ENCODE measurements around the gene PSD4.

The PSD4 gene

DNA sequence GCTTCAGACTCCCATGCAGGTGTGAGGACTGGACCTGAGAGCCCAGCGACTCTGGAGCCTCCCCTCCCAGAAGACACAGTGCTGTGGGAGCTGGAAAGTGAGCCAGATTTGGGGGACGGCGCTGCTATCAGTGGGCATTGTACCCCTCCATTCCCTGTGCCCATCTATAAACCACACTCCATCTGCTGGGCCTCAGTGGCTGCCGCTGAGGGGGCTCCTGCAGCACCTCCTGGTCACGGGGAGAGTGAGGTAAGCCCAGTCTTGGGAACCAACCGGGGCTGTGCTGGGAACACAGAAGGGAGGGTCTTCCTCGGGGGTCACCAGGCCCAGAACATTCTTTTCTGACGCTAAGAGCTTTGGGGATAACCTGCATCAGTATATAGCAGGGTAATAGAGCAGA is 9.5 kb downstream of the PSD4 start:
- H3K27me3 ChIP-seq (replicated peaks; ENCODE audit: insufficient read depth, low read length): no peaks in the 10 kb centered on the region
- H3K4me2 ChIP-seq (ENCODE audit: low read depth, low read length): no peak overlapping the region
- peaks cover 16% of the 10 kb centered on the region; the same call in 1 of the 2 replicates for H4K20me1 ChIP-seq (ENCODE audit: insufficient read depth, low read length)
- H3F3A ChIP-seq (ENCODE audit: insufficient read depth, low read length): no peaks in the 10 kb centered on the region
- no peaks in the 10 kb centered on the region for H3K9me3 ChIP-seq (replicated peaks; ENCODE audit: insufficient read depth, low read length)
- no peak for DNase-seq
- no peak for TF ChIP-seq EZH2 (optimal IDR thresholded peaks at IDR 0.05; ENCODE audit: low read depth, low read length)
- TF ChIP-seq, protein P1, sequence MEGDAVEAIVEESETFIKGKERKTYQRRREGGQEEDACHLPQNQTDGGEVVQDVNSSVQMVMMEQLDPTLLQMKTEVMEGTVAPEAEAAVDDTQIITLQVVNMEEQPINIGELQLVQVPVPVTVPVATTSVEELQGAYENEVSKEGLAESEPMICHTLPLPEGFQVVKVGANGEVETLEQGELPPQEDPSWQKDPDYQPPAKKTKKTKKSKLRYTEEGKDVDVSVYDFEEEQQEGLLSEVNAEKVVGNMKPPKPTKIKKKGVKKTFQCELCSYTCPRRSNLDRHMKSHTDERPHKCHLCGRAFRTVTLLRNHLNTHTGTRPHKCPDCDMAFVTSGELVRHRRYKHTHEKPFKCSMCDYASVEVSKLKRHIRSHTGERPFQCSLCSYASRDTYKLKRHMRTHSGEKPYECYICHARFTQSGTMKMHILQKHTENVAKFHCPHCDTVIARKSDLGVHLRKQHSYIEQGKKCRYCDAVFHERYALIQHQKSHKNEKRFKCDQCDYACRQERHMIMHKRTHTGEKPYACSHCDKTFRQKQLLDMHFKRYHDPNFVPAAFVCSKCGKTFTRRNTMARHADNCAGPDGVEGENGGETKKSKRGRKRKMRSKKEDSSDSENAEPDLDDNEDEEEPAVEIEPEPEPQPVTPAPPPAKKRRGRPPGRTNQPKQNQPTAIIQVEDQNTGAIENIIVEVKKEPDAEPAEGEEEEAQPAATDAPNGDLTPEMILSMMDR (IDR thresholded peaks at IDR 0.05; ENCODE audit: low read length): no peak
- TF ChIP-seq EZH2phosphoT487 (IDR thresholded peaks at IDR 0.05; ENCODE audit: low read length): no peak
- H2AFZ ChIP-seq (ENCODE audit: low read length): no peak overlapping the region
- H3K79me2 ChIP-seq (ENCODE audit: low read length): peaks cover 84% of the 10 kb centered on the region
- H3K36me3 ChIP-seq (replicated peaks; ENCODE audit: insufficient read depth, low read length): no peaks in the 10 kb centered on the region
- no peak overlapping the region for H3K27ac ChIP-seq (ENCODE audit: low read length)
- no peak overlapping the region for H3K9ac ChIP-seq (ENCODE audit: low read length)
- H3K9me2 ChIP-seq (replicated peaks; ENCODE audit: insufficient read depth, low read length): no peaks in the 10 kb centered on the region
- no peaks in the 10 kb centered on the region for H3K4me1 ChIP-seq (ENCODE audit: low read length)
- H3K4me3 ChIP-seq (ENCODE audit: low read length): no peak overlapping the region

DNA sequence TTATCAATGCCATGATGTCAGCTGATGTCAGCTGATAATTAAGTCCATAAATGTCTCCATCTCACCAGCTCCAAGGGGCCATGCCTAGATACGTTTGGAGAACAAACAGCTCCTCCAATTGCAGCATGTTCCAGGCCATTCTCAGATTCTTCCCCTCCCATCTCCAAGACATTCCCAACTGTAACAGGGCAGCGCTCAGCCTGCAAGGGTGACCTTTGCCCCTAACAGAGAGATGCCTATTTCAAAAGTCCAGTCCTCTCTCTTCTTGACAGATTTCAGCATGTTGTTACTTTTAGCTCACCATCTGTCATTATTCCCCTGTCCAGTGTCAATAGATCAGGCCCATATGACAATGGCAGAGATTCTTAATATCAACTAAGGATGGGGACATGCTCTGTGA is 9.9 kb downstream of the PSD4 start:
- Histone ChIP-seq H3K9me3 (replicated peaks; ENCODE audit: insufficient read depth, low read length) (no peaks in the 10 kb centered on the region), H3K4me2 (ENCODE audit: low read depth, low read length) (no peak overlapping the region), H3K27ac (ENCODE audit: low read length) (no peak overlapping the region), H3K4me3 (ENCODE audit: low read length) (no peak overlapping the region), H3K79me2 (ENCODE audit: low read length) (peaks cover 80% of the 10 kb centered on the region), H3K36me3 (replicated peaks; ENCODE audit: insufficient read depth, low read length) (no peaks in the 10 kb centered on the region), H3K9ac (ENCODE audit: low read length) (no peak overlapping the region), H3K27me3 (replicated peaks; ENCODE audit: insufficient read depth, low read length) (no peaks in the 10 kb centered on the region), H4K20me1 (ENCODE audit: insufficient read depth, low read length) (peaks cover 16% of the 10 kb centered on the region; the same call in 1 of the 2 replicates), H2AFZ (ENCODE audit: low read length) (no peak overlapping the region), H3F3A (ENCODE audit: insufficient read depth, low read length) (no peaks in the 10 kb centered on the region), H3K9me2 (replicated peaks; ENCODE audit: insufficient read depth, low read length) (no peaks in the 10 kb centered on the region), H3K4me1 (ENCODE audit: low read length) (no peaks in the 10 kb centered on the region)
- DNase-seq: no peak
- TF ChIP-seq EZH2 (optimal IDR thresholded peaks at IDR 0.05; ENCODE audit: low read depth, low read length): no peak
- TF ChIP-seq, protein P1 (IDR thresholded peaks at IDR 0.05; ENCODE audit: low read length): no peak

DNA sequence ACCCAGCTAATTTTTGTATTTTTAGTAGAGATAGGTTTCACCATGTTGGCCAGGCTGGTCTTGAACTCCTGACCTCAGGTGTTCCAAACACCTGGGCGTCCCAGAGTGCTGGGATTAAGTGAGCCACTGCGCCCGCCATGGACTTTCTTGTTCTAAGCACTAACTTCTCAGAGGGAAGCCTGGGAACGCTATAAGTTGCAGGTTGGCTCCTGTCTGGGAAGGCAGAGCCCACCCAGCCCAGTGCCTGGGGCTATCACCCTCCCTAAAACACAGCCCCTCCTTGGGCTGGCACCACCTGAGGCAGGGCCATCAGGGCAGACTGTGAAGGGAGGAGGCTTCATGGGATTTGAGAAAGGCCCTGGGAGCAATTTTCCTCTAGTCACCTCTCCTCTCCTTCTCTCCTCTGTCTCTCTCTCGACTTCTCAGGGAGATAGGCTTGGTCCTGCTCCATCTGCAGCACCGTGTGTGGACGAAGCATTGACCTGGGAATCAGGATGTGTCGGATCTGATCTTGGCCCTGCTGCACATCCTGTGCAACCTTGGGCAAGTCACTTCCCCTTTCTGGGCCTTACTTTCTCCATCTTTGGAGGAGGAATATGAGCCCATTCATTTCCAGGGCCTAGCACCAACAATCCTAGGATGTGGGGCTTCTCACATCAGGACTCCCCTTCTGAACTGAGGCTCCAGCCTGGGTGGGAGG is 10.9 kb downstream of the PSD4 start:
- TF ChIP-seq, protein P1 (IDR thresholded peaks at IDR 0.05; ENCODE audit: low read length): no peak
- no peak for TF ChIP-seq EZH2 (optimal IDR thresholded peaks at IDR 0.05; ENCODE audit: low read depth, low read length)
- no peak for TF ChIP-seq EZH2phosphoT487 (IDR thresholded peaks at IDR 0.05; ENCODE audit: low read length)
- Histone ChIP-seq H3K27ac (ENCODE audit: low read length) (no peak overlapping the region), H3F3A (ENCODE audit: insufficient read depth, low read length) (no peaks in the 10 kb centered on the region), H2AFZ (ENCODE audit: low read length) (no peak overlapping the region), H3K4me2 (ENCODE audit: low read depth, low read length) (no peak overlapping the region), H4K20me1 (ENCODE audit: insufficient read depth, low read length) (peaks cover 16% of the 10 kb centered on the region; the same call in 1 of the 2 replicates), H3K4me1 (ENCODE audit: low read length) (no peaks in the 10 kb centered on the region), H3K9me3 (replicated peaks; ENCODE audit: insufficient read depth, low read length) (no peaks in the 10 kb centered on the region), H3K79me2 (ENCODE audit: low read length) (peaks cover 70% of the 10 kb centered on the region), H3K36me3 (replicated peaks; ENCODE audit: insufficient read depth, low read length) (no peaks in the 10 kb centered on the region), H3K9ac (ENCODE audit: low read length) (no peak overlapping the region), H3K27me3 (replicated peaks; ENCODE audit: insufficient read depth, low read length) (no peaks in the 10 kb centered on the region), H3K4me3 (ENCODE audit: low read length) (no peak overlapping the region), H3K9me2 (replicated peaks; ENCODE audit: insufficient read depth, low read length) (no peaks in the 10 kb centered on the region)
- DNase-seq: no peak
